Measurements from ENCODE around the gene PAQR4. TPM values are rescaled to one million over a fixed set of nuclear protein-coding genes. Genes with fewer than 3 reads are reported as not detected.
"Not testable (repeated sequence)": the region's sequence is repeated elsewhere in the genome, so short reads cannot be mapped to it uniquely, and the experiment has no call there.

PAQR4 gene
- total RNA-seq, 1 donor from 2014 or later, result 49.9 TPM

- intact Hi-C loops (cut with micrococcal nuclease); H3K27ac Mint-ChIP-seq; H3K4me3 Mint-ChIP-seq (ENCODE audit: low read depth); DNase-seq (ENCODE audit: low spot score); H3K27me3 Mint-ChIP-seq (ENCODE audit: low read depth); H3K9me3 Mint-ChIP-seq: not testable (repeated sequence)
- peaks cover 21% of the 10 kb centered on the region for H3K4me1 Mint-ChIP-seq (ENCODE audit: low read depth)
- peaks cover 20% of the 10 kb centered on the region for H3K36me3 Mint-ChIP-seq (ENCODE audit: low read depth)
These were observed 37.8 kb upstream of the PAQR4 start for GRCh38 chr16:2931231-2931914.

DNA sequence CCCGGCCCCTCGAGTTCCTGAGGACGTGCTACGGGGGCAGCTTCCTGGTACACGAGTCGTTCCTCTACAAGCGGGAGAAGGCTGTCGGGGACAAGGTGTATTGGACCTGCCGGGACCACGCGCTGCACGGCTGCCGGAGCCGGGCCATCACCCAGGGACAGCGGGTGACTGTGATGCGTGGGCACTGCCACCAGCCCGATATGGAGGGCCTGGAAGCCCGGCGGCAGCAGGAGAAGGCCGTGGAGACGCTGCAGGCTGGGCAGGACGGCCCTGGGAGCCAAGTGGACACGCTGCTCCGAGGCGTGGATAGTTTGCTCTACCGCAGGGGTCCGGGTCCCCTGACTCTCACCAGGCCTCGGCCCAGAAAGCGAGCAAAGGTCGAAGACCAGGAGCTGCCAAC, 36.0 kb upstream of the PAQR4 start:
- no peak overlapping the region for H3K4me3 Mint-ChIP-seq (ENCODE audit: low read depth)
- H3K36me3 Mint-ChIP-seq (ENCODE audit: low read depth), result peaks cover 20% of the 10 kb centered on the region
- no peak for DNase-seq (ENCODE audit: low spot score)
- H3K27me3 Mint-ChIP-seq (ENCODE audit: low read depth), result no peaks in the 10 kb centered on the region
- no peaks in the 10 kb centered on the region for H3K9me3 Mint-ChIP-seq
- H3K27ac Mint-ChIP-seq, result no peak overlapping the region
- peaks cover 9% of the 10 kb centered on the region for H3K4me1 Mint-ChIP-seq (ENCODE audit: low read depth)
- intact Hi-C loops (cut with micrococcal nuclease), result no loop called here

DNA sequence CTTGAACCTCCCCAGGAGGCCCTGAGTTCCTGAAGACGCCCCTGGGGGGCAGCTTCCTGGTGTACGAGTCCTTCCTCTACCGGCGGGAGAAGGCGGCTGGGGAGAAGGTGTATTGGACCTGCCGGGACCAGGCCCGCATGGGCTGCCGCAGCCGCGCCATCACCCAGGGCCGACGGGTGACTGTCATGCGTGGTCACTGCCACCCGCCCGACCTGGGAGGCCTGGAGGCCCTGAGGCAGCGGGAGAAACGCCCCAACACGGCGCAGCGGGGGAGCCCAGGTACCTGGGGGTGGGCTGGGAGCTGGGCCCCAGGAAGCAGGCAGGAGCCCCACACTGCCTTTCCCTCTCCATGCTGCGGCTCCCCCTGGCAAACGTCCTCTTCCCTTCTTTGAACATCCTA, 35.4 kb upstream of the PAQR4 start:
- Mint-ChIP-seq H3K4me3 (ENCODE audit: low read depth) (no peak overlapping the region), H3K9me3 (no peaks in the 10 kb centered on the region), H3K4me1 (ENCODE audit: low read depth) (peaks cover 9% of the 10 kb centered on the region), H3K27me3 (ENCODE audit: low read depth) (no peaks in the 10 kb centered on the region), H3K27ac (no peak overlapping the region), H3K36me3 (ENCODE audit: low read depth) (peaks cover 22% of the 10 kb centered on the region)
- intact Hi-C loops (cut with micrococcal nuclease), result no loop called here
- no peak for DNase-seq (ENCODE audit: low spot score)

DNA sequence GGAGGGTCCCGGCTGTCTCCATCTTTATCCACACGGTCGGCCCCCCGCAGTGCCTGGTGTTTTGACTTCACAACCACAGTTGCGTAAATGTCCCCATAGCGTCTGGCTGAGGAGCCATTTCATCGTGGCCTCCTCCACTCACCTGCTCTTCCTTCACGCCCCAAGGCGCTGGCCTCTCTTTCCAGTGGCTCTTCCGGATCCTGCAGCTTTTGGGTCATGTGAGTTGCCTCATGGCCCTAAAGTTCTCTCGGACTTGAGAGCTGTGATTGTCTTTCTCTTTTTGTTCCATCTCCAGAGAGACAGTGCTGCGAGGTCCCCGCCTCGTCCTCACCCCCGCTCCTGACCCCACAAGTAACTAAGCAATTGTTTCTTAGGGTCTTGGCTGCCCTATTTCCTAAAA, 34.7 kb upstream of the PAQR4 start:
- no peak overlapping the region for H3K27ac Mint-ChIP-seq
- H3K9me3 Mint-ChIP-seq, result no peaks in the 10 kb centered on the region
- intact Hi-C loops (cut with micrococcal nuclease), result no loop called here
- no peak overlapping the region for H3K4me3 Mint-ChIP-seq (ENCODE audit: low read depth)
- H3K4me1 Mint-ChIP-seq (ENCODE audit: low read depth), result peaks cover 9% of the 10 kb centered on the region
- peaks cover 26% of the 10 kb centered on the region for H3K36me3 Mint-ChIP-seq (ENCODE audit: low read depth)
- H3K27me3 Mint-ChIP-seq (ENCODE audit: low read depth), result no peaks in the 10 kb centered on the region
- DNase-seq (ENCODE audit: low spot score), result no peak

DNA sequence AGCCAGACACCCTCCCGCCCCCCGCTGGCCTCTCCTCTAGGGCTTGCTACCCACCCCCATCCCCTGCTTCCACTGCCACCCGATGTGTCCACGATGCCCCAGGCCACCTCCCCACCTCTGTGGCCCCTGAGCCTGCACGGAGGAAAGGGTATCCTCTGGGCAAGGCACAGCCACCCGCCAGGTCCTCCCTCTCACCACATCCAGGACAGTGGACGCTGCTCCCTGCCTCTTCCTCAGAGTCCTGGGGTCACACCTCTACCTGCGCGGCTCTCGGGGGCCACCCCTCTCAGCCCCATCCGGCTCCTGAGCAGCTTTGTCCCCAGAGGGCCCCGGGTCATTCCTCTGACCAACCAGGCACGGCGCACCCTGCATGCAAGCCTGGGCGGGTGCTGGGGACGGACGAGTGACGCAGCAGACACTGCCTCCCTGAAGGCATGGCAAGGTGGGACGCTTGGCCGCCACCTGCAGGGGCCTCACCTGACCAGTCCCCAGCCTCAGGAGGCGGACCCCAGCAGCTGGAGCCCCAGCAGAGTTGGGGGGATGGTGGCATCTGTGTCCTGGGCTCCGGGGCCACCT, 32.6 kb upstream of the PAQR4 start:
- no peak overlapping the region for H3K27ac Mint-ChIP-seq
- intact Hi-C loops (cut with micrococcal nuclease), result no loop called here
- DNase-seq (ENCODE audit: low spot score), result no peak
- no peak overlapping the region for H3K4me3 Mint-ChIP-seq (ENCODE audit: low read depth)
- H3K36me3 Mint-ChIP-seq (ENCODE audit: low read depth), result peaks cover 31% of the 10 kb centered on the region
- no peaks in the 10 kb centered on the region for H3K27me3 Mint-ChIP-seq (ENCODE audit: low read depth)
- H3K4me1 Mint-ChIP-seq (ENCODE audit: low read depth), result peaks cover 9% of the 10 kb centered on the region
- no peaks in the 10 kb centered on the region for H3K9me3 Mint-ChIP-seq

GRCh38 chr16:2937170-2937569, 32.0 kb upstream of the PAQR4 start:
- no peaks in the 10 kb centered on the region for H3K27me3 Mint-ChIP-seq (ENCODE audit: low read depth)
- no peak for DNase-seq (ENCODE audit: low spot score)
- intact Hi-C loops (cut with micrococcal nuclease), result no loop called here
- peaks cover 30% of the 10 kb centered on the region for H3K36me3 Mint-ChIP-seq (ENCODE audit: low read depth)
- no peaks in the 10 kb centered on the region for H3K9me3 Mint-ChIP-seq
- H3K4me1 Mint-ChIP-seq (ENCODE audit: low read depth), result peaks cover 9% of the 10 kb centered on the region
- H3K27ac Mint-ChIP-seq, result no peak overlapping the region
- H3K4me3 Mint-ChIP-seq (ENCODE audit: low read depth), result no peak overlapping the region

DNA sequence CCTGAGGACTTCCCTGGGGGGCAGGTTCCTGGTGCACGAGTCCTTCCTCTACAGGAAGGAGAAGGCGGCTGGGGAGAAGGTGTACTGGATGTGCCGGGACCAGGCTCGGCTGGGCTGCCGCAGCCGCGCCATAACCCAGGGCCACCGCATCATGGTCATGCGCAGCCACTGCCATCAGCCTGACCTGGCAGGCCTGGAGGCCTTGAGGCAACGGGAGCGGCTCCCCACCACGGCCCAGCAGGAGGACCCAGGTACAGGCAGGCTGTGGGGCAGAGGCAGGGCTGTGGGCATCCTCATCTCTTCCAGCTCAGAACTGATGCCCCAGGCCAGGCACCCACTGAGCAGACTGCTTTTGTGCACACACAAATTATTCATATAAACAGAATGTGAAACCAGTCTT, 30.9 kb upstream of the PAQR4 start:
- Mint-ChIP-seq H3K27ac (no peak overlapping the region), H3K27me3 (ENCODE audit: low read depth) (no peaks in the 10 kb centered on the region), H3K4me1 (ENCODE audit: low read depth) (peaks cover 9% of the 10 kb centered on the region), H3K36me3 (ENCODE audit: low read depth) (peaks cover 30% of the 10 kb centered on the region), H3K9me3 (no peaks in the 10 kb centered on the region), H3K4me3 (ENCODE audit: low read depth) (no peak overlapping the region)
- intact Hi-C loops (cut with micrococcal nuclease), result no loop called here
- no peak for DNase-seq (ENCODE audit: low spot score)

DNA sequence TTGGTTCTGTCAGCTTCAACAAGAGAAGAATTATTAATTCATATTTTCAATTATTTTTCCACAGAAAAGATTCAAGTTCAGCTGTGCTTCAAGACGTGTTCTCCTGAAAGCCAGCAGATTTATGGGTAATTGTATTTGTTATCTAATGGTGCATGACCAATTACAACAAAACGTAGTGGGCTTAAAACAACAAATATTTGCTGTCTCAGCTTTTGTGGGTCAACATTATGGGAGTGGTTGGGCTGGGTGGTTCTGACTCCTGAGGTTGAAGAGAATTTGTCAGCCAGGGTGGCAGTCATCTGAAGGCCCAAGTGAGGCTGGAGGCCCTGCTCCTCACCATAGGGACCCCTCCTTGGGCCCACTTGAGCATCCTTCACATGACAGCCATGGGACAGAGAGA, 29.2 kb upstream of the PAQR4 start:
- Mint-ChIP-seq H3K4me1 (ENCODE audit: low read depth) (peaks cover 4% of the 10 kb centered on the region), H3K9me3 (no peaks in the 10 kb centered on the region), H3K27ac (no peak overlapping the region), H3K36me3 (ENCODE audit: low read depth) (peaks cover 24% of the 10 kb centered on the region), H3K27me3 (ENCODE audit: low read depth) (no peaks in the 10 kb centered on the region), H3K4me3 (ENCODE audit: low read depth) (no peak overlapping the region)
- no peak for DNase-seq (ENCODE audit: low spot score)
- intact Hi-C loops (cut with micrococcal nuclease), result no loop called here

DNA sequence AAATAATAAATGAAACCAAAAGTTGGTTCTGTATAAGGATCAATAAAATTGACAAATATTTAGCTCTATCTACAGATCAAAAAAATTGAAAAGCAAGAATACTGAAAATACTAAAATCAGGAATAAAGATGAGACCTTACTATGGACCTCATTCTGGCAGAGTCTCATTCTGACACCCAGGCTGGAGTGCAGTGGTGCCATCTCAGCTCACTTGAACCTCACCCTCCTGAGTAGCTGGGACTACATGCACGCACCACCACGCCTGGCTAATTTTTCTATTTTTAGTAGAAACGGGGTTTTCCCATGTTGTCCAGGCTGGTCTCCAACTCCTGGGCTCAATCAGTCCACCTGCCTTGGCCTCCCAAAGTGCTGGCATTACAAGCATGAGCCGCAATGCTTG, 27.1 kb upstream of the PAQR4 start:
- H3K9me3 Mint-ChIP-seq, result no peaks in the 10 kb centered on the region
- H3K4me1 Mint-ChIP-seq (ENCODE audit: low read depth), result no peaks in the 10 kb centered on the region
- peaks cover 18% of the 10 kb centered on the region for H3K36me3 Mint-ChIP-seq (ENCODE audit: low read depth)
- intact Hi-C loops (cut with micrococcal nuclease), result no loop called here
- no peak for DNase-seq (ENCODE audit: low spot score)
- H3K4me3 Mint-ChIP-seq (ENCODE audit: low read depth), result no peak overlapping the region
- no peak overlapping the region for H3K27ac Mint-ChIP-seq
- H3K27me3 Mint-ChIP-seq (ENCODE audit: low read depth), result no peaks in the 10 kb centered on the region

DNA sequence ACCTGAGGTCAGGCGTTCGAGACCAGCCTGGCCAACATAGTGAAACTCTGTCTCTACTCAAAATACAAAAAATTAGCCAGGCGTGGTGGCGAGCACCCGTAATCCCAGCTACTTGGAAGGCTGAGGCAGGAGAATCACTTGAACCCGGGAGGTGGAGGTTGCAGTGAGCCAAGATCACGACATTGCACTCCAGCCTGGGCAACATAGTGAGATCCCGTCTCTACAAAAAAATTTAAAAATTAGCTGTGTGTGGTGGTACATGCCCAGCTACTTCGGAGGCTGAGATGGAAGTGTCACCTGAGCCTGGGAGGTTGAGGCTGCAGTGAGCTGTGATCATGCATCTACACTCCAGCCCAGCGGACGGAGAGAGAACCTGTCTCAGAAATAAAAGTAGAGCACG, 25.4 kb upstream of the PAQR4 start:
- H3K36me3 Mint-ChIP-seq (ENCODE audit: low read depth), result peaks cover 16% of the 10 kb centered on the region
- intact Hi-C loops (cut with micrococcal nuclease); H3K27me3 Mint-ChIP-seq (ENCODE audit: low read depth); H3K27ac Mint-ChIP-seq; DNase-seq (ENCODE audit: low spot score); H3K4me3 Mint-ChIP-seq (ENCODE audit: low read depth); H3K4me1 Mint-ChIP-seq (ENCODE audit: low read depth); H3K9me3 Mint-ChIP-seq: not testable (repeated sequence)

- Mint-ChIP-seq H3K36me3 (ENCODE audit: low read depth) (peaks cover 6% of the 10 kb centered on the region), H3K9me3 (no peaks in the 10 kb centered on the region), H3K4me1 (ENCODE audit: low read depth) (no peaks in the 10 kb centered on the region), H3K27ac (no peak overlapping the region), H3K27me3 (ENCODE audit: low read depth) (no peaks in the 10 kb centered on the region), H3K4me3 (ENCODE audit: low read depth) (no peak overlapping the region)
- intact Hi-C loops (cut with micrococcal nuclease), result no loop called here
- DNase-seq (ENCODE audit: low spot score), result no peak
These were observed 22.5 kb upstream of the PAQR4 start for GRCh38 chr16:2946649-2947048.

- Mint-ChIP-seq H3K27ac (no peak overlapping the region), H3K27me3 (ENCODE audit: low read depth) (no peaks in the 10 kb centered on the region), H3K4me1 (ENCODE audit: low read depth) (no peaks in the 10 kb centered on the region)
These were observed 20.1 kb upstream of the PAQR4 start for GRCh38 chr16:2948807-2949704.

DNA sequence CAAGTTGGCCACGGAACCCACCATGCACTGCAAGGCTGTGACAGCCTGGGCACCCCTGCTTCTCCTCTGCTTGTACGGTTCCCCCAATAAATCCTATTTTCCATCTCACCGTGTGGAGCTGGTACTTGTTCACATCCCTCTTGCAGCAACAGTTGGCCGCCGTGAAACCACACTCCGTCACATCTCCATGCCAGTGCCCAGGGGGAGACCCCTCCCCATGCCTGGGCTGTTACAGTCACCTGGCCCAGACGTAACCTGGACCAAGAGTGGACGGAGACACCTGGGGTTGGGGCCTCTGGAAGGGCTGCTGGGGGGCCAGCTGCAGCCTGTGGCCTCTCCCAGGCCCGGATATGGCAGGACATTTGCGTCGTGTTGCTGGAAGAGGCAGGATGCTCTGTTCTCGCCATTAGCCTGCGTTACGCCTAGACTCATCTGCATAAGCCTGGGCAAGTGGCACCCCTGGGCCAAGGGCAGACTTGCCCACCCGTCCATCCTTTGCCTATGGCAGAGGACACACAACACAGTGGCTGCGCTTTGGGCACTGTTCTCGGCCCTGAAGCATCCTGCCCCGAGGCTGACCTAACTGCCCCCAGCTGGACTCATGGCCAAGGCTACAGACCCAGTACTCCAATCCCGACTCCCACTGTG, 19.3 kb upstream of the PAQR4 start:
- no peaks in the 10 kb centered on the region for H3K9me3 Mint-ChIP-seq
- intact Hi-C loops (cut with micrococcal nuclease), result no loop called here
- peaks cover 2% of the 10 kb centered on the region for H3K27me3 Mint-ChIP-seq (ENCODE audit: low read depth)
- H3K27ac Mint-ChIP-seq, result no peak overlapping the region
- no peak overlapping the region for H3K4me3 Mint-ChIP-seq (ENCODE audit: low read depth)
- H3K36me3 Mint-ChIP-seq (ENCODE audit: low read depth), result no peaks in the 10 kb centered on the region
- no peak for DNase-seq (ENCODE audit: low spot score)
- no peaks in the 10 kb centered on the region for H3K4me1 Mint-ChIP-seq (ENCODE audit: low read depth)

More at GRCh38 chr16:2948807-2949704, 20.1 kb upstream of the PAQR4 start:
- intact Hi-C loops (cut with micrococcal nuclease), result no loop called here
- DNase-seq (ENCODE audit: low spot score), result no peak
- no peaks in the 10 kb centered on the region for H3K9me3 Mint-ChIP-seq
- H3K4me3 Mint-ChIP-seq (ENCODE audit: low read depth), result no peak overlapping the region
- H3K36me3 Mint-ChIP-seq (ENCODE audit: low read depth), result no peaks in the 10 kb centered on the region

Measured in activated T-helper 2 cell treated with anti-CD3 and anti-CD28 coated beads, Interferon-gamma antibody, Interleukin-2, Interleukin-4, amounts not matched to agents 10 μg/mL and 5 μg/mL and 100 μg/mL, durations not matched to agents 14 hours and 24 hours and 36 hours (primary cell).